Measurements from ENCODE around the gene RPS6KA1. TPM values are rescaled to one million over a fixed set of nuclear protein-coding genes. Genes with fewer than 3 reads are reported as not detected.

RPS6KA1 gene
- total RNA-seq, 1 experiment from 2014 or later: 60.5 TPM

- Histone ChIP-seq H3K9me2 (ENCODE audit: insufficient read depth) (no peaks in the 10 kb centered on the region), H3K79me2 (ENCODE audit: low read depth) (no peaks in the 10 kb centered on the region), H3K4me2 (no peak overlapping the region), H3K4me3 (no peak overlapping the region), H2AFZ (no peak overlapping the region), H3K27me3 (ENCODE audit: insufficient read depth, low read depth) (no peaks in the 10 kb centered on the region), H3K9me3 (ENCODE audit: insufficient read depth, low read depth) (no peaks in the 10 kb centered on the region), H3F3A (ENCODE audit: insufficient read depth, low read depth) (no peaks in the 10 kb centered on the region), H3K27ac (no peak overlapping the region), H4K20me1 (ENCODE audit: insufficient read depth) (no peaks in the 10 kb centered on the region), H3K36me3 (ENCODE audit: low read depth) (no peaks in the 10 kb centered on the region), H3K4me1 (replicated peaks; ENCODE audit: insufficient read depth) (no peaks in the 10 kb centered on the region)
- no peak for TF ChIP-seq CTCF (conservative IDR thresholded peaks at IDR 0.05)
- no peak for TF ChIP-seq EZH2 (IDR thresholded peaks at IDR 0.05; ENCODE audit: low read depth)
- CTCF ChIA-PET: interaction anchor here (0.6 to 0.7 kb wide), 2 partner anchors 16 to 79 kb away, joined by 3 to 10 read pairs; no protein-coding TSS in a partner anchor
- intact Hi-C loops (cut with micrococcal nuclease; ENCODE audit: unreplicated experiment): no loop called here
- no TSS peak for BruUV-seq (replicated peaks)
- POLR2A ChIA-PET (ENCODE audit: unreplicated experiment): no interaction called here
- no peak for DNase-seq
These were observed 12.4 kb upstream of the RPS6KA1 start for GRCh38 chr1:26516987-26517765.

GRCh38 chr1:26517766-26518049 is 11.9 kb upstream of the RPS6KA1 start:
- TF ChIP-seq CTCF (conservative IDR thresholded peaks at IDR 0.05) (no peak), EZH2 (IDR thresholded peaks at IDR 0.05; ENCODE audit: low read depth) (no peak)
- CTCF ChIA-PET: interaction anchor here (0.6 kb wide), 1 partner anchor 16 kb away, joined by 10 read pairs; no protein-coding TSS in a partner anchor
- Histone ChIP-seq H3K36me3 (ENCODE audit: low read depth) (no peaks in the 10 kb centered on the region), H2AFZ (no peak overlapping the region), H3K4me2 (no peak overlapping the region), H3K9me3 (ENCODE audit: insufficient read depth, low read depth) (no peaks in the 10 kb centered on the region), H3F3A (ENCODE audit: insufficient read depth, low read depth) (no peaks in the 10 kb centered on the region), H3K27me3 (ENCODE audit: insufficient read depth, low read depth) (no peaks in the 10 kb centered on the region), H3K4me1 (replicated peaks; ENCODE audit: insufficient read depth) (no peaks in the 10 kb centered on the region), H3K4me3 (no peak overlapping the region), H3K79me2 (ENCODE audit: low read depth) (no peaks in the 10 kb centered on the region), H3K27ac (no peak overlapping the region), H4K20me1 (ENCODE audit: insufficient read depth) (no peaks in the 10 kb centered on the region), H3K9me2 (ENCODE audit: insufficient read depth) (no peaks in the 10 kb centered on the region)
- POLR2A ChIA-PET (ENCODE audit: unreplicated experiment): no interaction called here
- intact Hi-C loops (cut with micrococcal nuclease; ENCODE audit: unreplicated experiment): no loop called here
- no peak for DNase-seq
- no TSS peak for BruUV-seq (replicated peaks)

- CTCF ChIA-PET: no interaction called here
- no peak overlapping the region for H3K4me3 ChIP-seq
- H2AFZ ChIP-seq: no peak overlapping the region
- intact Hi-C loops (cut with micrococcal nuclease; ENCODE audit: unreplicated experiment): no loop called here
- no peaks in the 10 kb centered on the region for H3K36me3 ChIP-seq (ENCODE audit: low read depth)
- H3K9me2 ChIP-seq (ENCODE audit: insufficient read depth): no peaks in the 10 kb centered on the region
- H3K27me3 ChIP-seq (ENCODE audit: insufficient read depth, low read depth): no peaks in the 10 kb centered on the region
- no peaks in the 10 kb centered on the region for H3K4me1 ChIP-seq (replicated peaks; ENCODE audit: insufficient read depth)
- DNase-seq: no peak
- BruUV-seq (replicated peaks): no TSS peak
- no peaks in the 10 kb centered on the region for H4K20me1 ChIP-seq (ENCODE audit: insufficient read depth)
- no peaks in the 10 kb centered on the region for H3F3A ChIP-seq (ENCODE audit: insufficient read depth, low read depth)
- POLR2A ChIA-PET (ENCODE audit: unreplicated experiment): no interaction called here
- H3K27ac ChIP-seq: no peak overlapping the region
- no peaks in the 10 kb centered on the region for H3K79me2 ChIP-seq (ENCODE audit: low read depth)
- TF ChIP-seq CTCF (conservative IDR thresholded peaks at IDR 0.05) (no peak), EZH2 (IDR thresholded peaks at IDR 0.05; ENCODE audit: low read depth) (no peak)
- no peak overlapping the region for H3K4me2 ChIP-seq
- H3K9me3 ChIP-seq (ENCODE audit: insufficient read depth, low read depth): no peaks in the 10 kb centered on the region
These were observed 11.2 kb upstream of the RPS6KA1 start for GRCh38 chr1:26518355-26518754.
